ENCODE results near the gene NDRG2. TPM values are rescaled to one million over a fixed set of nuclear protein-coding genes. Genes with fewer than 3 reads are reported as not detected.

NDRG2 gene
- total RNA-seq = 100 to 1,000 TPM; 212 to 215 TPM
- long read RNA-seq, transcript NDRG2-208 (16 exons, 2,022 nt) = minor isoform, 53 of 371 reads
- long read RNA-seq, transcript NDRG2-202 (17 exons, 2,122 nt) = minor isoform, 27 of 371 reads
- long read RNA-seq, transcript NDRG2-226 (13 exons, 2,146 nt) = minor isoform, 35 of 371 reads
- long read RNA-seq, transcript NDRG2-209 (17 exons, 2,079 nt) = major isoform, 63 of 371 reads
- long read RNA-seq, partial matches to known transcripts = 38 of 371 reads
- long read RNA-seq, other reads (novel, unspliced or antisense) = 88 of 371 reads

- peak; percentile 86 for DNase-seq
- peak; percentile 87 to 88 for ATAC-seq
- intact Hi-C loops (cut with DNase I) = no loop called here
Observed at GRCh38 chr14:21024585-21025370, at the start of gene NDRG2. Gene NDRG2, minus strand, starts transcription at chr14:21025061. Its CDS starts 1,746 bp downstream, at chr14:21023315.

DNA sequence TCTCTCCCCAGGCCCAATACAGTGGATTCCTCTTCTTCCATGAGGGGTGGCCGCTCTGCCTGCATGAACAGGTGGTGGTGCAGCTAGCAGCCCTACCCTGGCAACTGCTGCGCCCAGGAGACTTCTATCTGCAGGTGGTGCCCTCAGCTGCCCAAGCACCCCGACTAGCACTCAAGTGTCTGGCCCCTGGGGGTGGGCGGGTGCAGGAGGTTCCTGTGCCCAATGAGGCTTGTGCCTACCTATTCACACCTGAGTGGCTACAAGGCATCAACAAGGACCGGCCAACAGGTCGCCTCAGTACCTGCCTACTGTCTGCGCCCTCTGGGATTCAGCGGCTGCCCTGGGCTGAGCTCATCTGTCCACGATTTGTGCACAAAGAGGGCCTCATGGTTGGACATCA is 49.1 kb upstream of the NDRG2 start:
- intact Hi-C loops (cut with DNase I) = no loop called here
- no peak for DNase-seq
- no peak for ATAC-seq

DNA sequence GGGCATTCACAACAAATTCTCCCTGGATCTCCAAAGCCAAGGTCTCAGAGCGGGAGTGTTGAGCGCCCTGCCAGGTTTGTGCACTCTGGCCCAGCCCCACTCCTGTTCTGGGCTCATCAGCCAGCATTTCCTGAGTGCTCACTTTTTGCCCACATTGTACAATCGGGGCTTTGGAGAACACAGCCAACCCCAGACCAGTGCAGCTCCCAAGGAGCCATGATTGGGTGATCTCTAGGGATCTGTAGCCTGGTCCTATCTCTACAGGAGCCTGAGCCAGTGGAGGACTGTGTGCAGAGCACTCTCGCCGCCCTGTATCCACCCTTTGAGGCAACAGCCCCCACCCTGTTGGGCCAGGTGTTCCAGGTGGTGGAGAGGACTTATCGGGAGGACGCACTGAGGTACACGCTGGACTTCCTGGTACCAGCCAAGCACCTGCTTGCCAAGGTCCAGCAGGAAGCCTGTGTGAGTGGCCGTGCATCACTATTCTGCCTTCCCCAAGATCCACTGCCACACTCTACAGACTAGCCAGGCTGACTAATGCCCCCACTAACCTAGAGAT is 48.0 kb upstream of the NDRG2 start:
- intact Hi-C loops (cut with DNase I) = no loop called here
- ATAC-seq (no peak), DNase-seq (no peak)

- ATAC-seq = peak; percentile 15 to 16
- intact Hi-C loops (cut with DNase I) = no loop called here
- peak; percentile 53 for DNase-seq
Observed at GRCh38 chr14:21072031-21072473, 47.2 kb upstream of the NDRG2 start.

GRCh38 chr14:21071225-21072030 is 46.6 kb upstream of the NDRG2 start:
- ATAC-seq (peak; percentile 57 to 79), DNase-seq (peak; percentile 90)
- intact Hi-C loops (cut with DNase I) = no loop called here

GRCh38 chr14:21070610-21071224 is 45.9 kb upstream of the NDRG2 start:
- DNase-seq = peak; percentile 50
- intact Hi-C loops (cut with DNase I) = no loop called here
- peak; percentile 18 to 19 for ATAC-seq

DNA sequence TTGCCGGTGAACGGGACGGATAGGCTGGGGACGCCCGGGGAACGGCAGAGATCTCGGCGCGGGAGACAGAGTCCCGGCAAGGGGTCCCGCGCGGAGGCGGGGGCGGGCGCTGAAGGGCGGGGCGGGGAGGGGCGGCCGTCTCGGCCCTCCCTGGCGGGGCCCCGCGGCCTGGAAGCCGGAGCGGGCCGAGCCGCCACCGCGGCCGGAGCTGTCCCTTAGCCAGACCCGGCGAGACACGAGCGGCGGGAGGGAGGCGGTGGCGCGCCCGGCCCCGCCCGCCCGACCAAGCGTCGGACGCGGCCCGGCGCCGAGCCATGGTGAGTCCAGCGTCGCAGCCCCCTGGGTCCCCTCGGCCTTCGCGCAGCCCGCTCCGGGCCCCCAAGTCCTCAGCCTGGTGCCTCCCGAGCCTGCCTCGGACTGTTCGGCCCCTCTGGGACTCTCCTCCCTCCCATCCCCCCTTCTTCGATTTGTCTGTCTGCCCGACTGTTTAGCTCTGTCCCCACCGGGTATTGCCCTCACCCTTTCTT is 45.3 kb upstream of the NDRG2 start, which contains the start of gene ARHGEF40:
Gene ARHGEF40 (plus strand): TSS at position 222 of the 527 bp plus-strand sequence. CDS start 93 bp downstream, at position 315.
- ATAC-seq (peak; percentile 60 to 68), DNase-seq (peak; percentile 75)
- intact Hi-C loops (cut with DNase I) = no loop called here

DNA sequence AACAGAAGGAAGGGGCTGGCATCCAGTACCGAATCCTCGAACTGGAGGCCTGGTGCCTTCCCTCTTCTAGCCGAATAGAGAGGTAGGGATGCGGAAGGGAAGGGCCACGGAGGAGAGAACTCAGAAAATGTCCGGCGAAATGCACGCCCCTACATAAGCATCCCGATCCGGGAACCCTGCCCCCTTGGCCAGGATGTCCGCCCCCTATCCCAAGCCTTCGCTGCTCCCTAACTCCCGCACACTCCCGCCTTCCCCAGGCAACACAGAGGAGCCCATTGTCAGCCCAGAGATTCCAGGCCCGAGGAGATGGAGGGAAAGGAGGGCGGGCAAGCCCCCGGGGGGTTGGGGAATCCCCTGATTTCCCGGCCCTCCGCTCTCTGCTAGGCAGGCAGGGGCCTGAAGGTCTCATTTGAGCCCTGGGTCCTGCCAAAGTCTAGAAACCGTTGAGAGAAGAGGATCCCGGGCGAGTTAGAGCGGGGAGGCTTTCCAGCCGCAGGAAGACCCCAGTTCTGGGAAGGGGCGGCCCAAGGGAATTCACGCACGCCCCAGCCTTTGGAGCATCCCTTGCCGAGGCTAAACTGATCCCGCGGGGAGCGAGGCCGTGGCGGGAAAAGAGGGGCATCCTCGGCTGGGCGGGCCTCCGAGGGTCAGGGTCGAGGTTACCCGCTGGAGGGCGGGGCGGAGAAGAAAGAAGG is 44.7 kb upstream of the NDRG2 start:
- intact Hi-C loops (cut with DNase I) = loop anchor here (2.0 to 5.0 kb wide), 2 partner anchors 35 to 38 kb away; no protein-coding TSS in a partner anchor

DNA sequence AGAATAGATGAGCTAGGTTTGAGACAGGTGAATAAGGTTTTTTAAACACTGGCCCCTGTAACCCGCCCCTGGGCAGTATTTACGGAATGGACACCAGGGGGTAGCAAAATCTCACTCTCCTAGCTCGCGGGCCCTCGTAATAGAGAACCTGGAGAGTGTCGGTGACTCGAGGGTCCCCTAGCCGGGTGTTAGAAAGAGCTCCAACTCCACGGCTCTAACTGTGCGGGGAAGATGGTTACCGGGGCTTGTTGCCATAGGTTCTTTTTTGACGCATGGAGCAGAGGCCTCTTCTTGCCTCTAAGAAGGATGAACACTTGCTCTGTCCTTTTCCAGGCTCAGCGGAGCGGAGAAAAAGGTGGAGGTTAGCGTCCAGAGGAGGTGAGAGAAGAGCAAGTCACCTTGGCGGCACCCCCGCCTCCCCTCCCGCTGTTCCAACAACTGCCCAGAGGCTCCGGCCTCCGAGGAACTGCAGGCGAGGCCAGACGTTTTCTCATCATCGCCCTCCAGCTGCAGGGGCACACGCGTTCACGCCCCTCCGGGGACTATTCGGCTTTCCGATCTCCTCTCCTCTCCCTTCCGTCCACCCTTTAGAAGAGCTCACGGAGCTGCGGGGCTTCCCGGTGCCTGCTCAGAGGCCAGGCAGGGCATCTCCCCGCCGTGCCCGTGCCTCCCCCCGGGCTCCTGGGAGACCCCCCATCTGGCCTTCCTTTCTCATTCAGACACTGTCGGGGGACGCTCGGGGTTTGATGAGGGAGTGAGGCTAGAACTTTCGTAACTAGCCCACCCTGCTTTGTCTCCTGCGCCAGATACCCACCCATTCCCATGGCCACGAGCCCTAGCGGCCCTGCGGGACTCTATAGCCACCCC is 43.9 kb upstream of the NDRG2 start:
- peak; percentile 61 for DNase-seq
- intact Hi-C loops (cut with DNase I) = loop anchor here (2.0 to 5.0 kb wide), 2 partner anchors 36 to 39 kb away; no protein-coding TSS in a partner anchor

More for the DNA sequence above, 44.7 kb upstream of the NDRG2 start:
- DNase-seq = peak; percentile 57
- peak; percentile 17 to 21 for ATAC-seq

GRCh38 chr14:21066882-21067502 is 42.1 kb upstream of the NDRG2 start:
- intact Hi-C loops (cut with DNase I) = loop anchor here in 1 of 2 donors (5.0 kb wide), 1 partner anchor 40 kb away; no protein-coding TSS in a partner anchor

More for the DNA sequence above, 43.9 kb upstream of the NDRG2 start:
- ATAC-seq = peak; percentile 16 to 25

GRCh38 chr14:21063479-21063878 is 38.6 kb upstream of the NDRG2 start:
- DNase-seq (no peak), ATAC-seq (peak; percentile 75 to 78)
- intact Hi-C loops (cut with DNase I) = no loop called here

More at GRCh38 chr14:21066882-21067502, 42.1 kb upstream of the NDRG2 start:
- ATAC-seq (no peak), DNase-seq (no peak)

- DNase-seq (no peak), ATAC-seq (no peak)
- intact Hi-C loops (cut with DNase I) = no loop called here
Observed at GRCh38 chr14:21061347-21061668, 36.4 kb upstream of the NDRG2 start.

DNA sequence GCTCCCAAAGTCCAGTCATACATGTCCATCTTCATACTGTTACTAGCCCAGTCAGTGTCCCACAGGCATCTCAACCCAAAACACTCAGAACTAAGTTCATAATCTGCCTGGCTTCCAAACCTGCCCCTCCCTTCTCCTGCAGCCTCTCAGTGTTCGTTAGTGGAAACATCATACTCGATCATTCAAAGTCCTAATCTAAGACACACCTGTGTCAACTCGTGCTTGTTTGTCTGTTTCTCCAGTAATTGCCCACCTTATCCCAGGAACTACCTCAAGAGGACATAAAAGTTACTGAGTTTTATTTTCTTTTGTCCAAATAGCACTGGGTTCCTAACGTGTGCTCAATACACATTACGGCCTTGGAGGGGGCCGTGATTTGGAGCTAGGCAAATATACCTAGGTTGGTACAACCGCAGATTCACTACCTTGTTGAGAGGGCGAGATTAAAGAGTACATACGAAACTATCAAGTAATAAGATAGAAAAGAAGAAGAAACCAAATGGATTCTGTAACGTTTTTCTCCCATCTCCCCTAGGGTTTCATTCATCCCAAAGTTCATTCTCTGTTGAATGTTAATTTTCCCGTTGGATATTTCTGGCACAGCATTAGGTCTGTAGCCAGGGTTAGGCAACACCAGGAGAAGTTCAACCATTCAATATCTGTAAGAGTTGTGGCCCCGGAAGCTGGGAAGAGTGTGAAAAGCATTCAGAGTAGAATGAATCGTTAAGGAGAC is 35.9 kb upstream of the NDRG2 start:
- intact Hi-C loops (cut with DNase I) = no loop called here
- DNase-seq = no peak
- ATAC-seq = peak in 1 of 2 donors; percentile 48

DNA sequence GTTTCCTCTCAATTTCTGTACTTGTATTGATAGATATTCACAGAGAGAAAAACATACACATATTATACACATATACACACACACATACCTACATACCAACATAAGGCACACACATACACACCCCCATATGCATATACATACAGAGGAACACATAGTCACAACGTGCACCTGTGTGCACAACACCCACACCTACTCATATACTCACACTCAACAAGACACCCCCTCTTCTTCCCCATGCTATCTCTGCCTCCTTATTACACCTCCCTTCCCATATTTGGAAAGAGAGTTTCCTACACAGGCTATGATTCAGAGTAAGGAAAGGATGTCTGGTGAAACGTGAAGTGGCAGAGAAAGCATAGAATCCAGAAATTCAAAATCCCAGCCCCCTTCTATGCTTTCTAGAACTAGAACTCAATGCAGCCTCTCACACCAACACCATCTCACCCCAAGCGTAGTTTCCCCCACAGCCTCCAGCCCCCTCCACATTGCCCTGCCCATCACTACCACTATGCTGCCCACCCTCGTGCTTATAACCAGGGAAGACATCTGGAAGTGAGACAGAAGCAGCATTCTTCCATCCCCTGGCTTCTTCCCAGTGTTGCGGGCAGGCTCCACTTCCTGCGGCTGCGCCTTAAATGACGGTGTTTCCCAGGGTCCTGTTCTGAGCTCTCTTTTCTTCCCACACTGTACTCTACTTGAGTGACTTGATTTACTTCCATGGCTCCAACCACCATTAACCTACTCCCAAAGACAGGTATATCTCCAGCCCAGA is 35.2 kb upstream of the NDRG2 start:
- intact Hi-C loops (cut with DNase I) = no loop called here
- ATAC-seq (no peak), DNase-seq (no peak)

- intact Hi-C loops (cut with DNase I) = no loop called here
- DNase-seq (no peak), ATAC-seq (no peak)
Observed at GRCh38 chr14:21058903-21059302, 34.0 kb upstream of the NDRG2 start.
